Vagina (tissue), 2 donors: ENCODE data around the gene INSR. TPM values are rescaled to one million over a fixed set of nuclear protein-coding genes. Genes with fewer than 3 reads are reported as not detected.

ENCODE experiments used
- DNase-seq, 2 donors: peaks; one replicate each; pipeline ENCODE4 v3.0.0-alpha.2; 2017; ENCODE audit errors: extremely low spot score in 2 of 2
- H3K27ac ChIP-seq: fragments of 200-600 bp; sonication (generic); one replicate; pipeline ENCODE4 v1.5.1; 2019
- H3K27me3 ChIP-seq: fragments of 200-600 bp; sonication (generic); one replicate; pipeline ENCODE4 v1.5.1; 2019
- H3K36me3 ChIP-seq, 2 donors: fragments of 200-600 bp; sonication (generic); one replicate each; pipeline ENCODE4 v1.5.1; 2017 to 2019
- H3K4me1 ChIP-seq: fragments of 200-600 bp; sonication (generic); one replicate; pipeline ENCODE4 v1.5.1; 2019
- H3K4me3 ChIP-seq, 2 donors: fragments of 200-600 bp; sonication (generic); 1 replicate in 1 of 2; 2 replicates in 1 of 2; pipeline ENCODE4 v1.5.1; 2016 to 2019
- H3K9me3 ChIP-seq: fragments of 200-600 bp; sonication (generic); one replicate; pipeline ENCODE4 v1.5.1; 2019
- CTCF ChIP-seq, 3 experiments: fragments of 450-650 bp in 2 of 3; fragments of 200-600 bp in 1 of 3; sonication (generic) in 1 of 3; IDR thresholded peaks; one replicate each; pipeline ENCODE4 v1.5.1; 2017 to 2019; ENCODE audit warnings: antibody characterized with exemption in 3 of 3, mild to moderate bottlenecking in 2 of 3, moderate library complexity in 2 of 3
- POLR2A ChIP-seq, 2 donors: fragments of 450-650 bp; IDR thresholded peaks; one replicate each; pipeline ENCODE4 v1.6.1; 2017; ENCODE audit warnings: antibody characterized with exemption in 2 of 2, mild to moderate bottlenecking in 2 of 2, moderate library complexity in 2 of 2
- POLR2AphosphoS5 ChIP-seq, 2 donors: sonication (generic); formaldehyde crosslinking; IDR thresholded peaks; one replicate each; pipeline ENCODE4 v1.9.0; 2017; ENCODE audit warnings: antibody characterized with exemption in 2 of 2, mild to moderate bottlenecking in 2 of 2, low read depth in 1 of 2; ENCODE audit not compliant: insufficient read depth in 1 of 2
- intact Hi-C: fragments of 100-400 bp; cut with DNase I; formaldehyde crosslinking; loops from one replicate; pipeline ENCODE4 v1.15.1; 2023
- total RNA-seq: library from RNA; depleted of rRNA; stranded (reverse); fragments of >200 nt; gene quantifications from one replicate; pipeline ENCODE4 v1.2.3, GENCODE V29; 2016

Gene INSR
- total RNA-seq, 1 donor from 2014 or later, result 86.7 TPM

GRCh38 chr19:7247155-7247554, 47.1 kb downstream of the INSR start:
- H3K9me3 ChIP-seq, result no peaks in the 10 kb centered on the region
- no peak overlapping the region for H3K27ac ChIP-seq
- no peaks in the 10 kb centered on the region for H3K36me3 ChIP-seq
- DNase-seq, result no peak
- H3K4me3 ChIP-seq, result no peak overlapping the region
- intact Hi-C loops, result no loop called here
- TF ChIP-seq CTCF (IDR thresholded peaks at IDR 0.05) (no peak), POLR2A (IDR thresholded peaks at IDR 0.05) (no peak), POLR2AphosphoS5 (IDR thresholded peaks at IDR 0.05; ENCODE audit: insufficient read depth in 1 of 2, low read depth in 1 of 2) (no peak)
- H3K27me3 ChIP-seq, result no peaks in the 10 kb centered on the region
- peaks cover 19% of the 10 kb centered on the region for H3K4me1 ChIP-seq

GRCh38 chr19:7246601-7247000, 47.6 kb downstream of the INSR start:
- Histone ChIP-seq H3K4me3 (no peak overlapping the region), H3K27ac (no peak overlapping the region), H3K4me1 (peaks cover 25% of the 10 kb centered on the region), H3K36me3 (no peaks in the 10 kb centered on the region), H3K27me3 (no peaks in the 10 kb centered on the region), H3K9me3 (no peaks in the 10 kb centered on the region)
- TF ChIP-seq POLR2AphosphoS5 (IDR thresholded peaks at IDR 0.05; ENCODE audit: insufficient read depth in 1 of 2, low read depth in 1 of 2) (no peak), CTCF (IDR thresholded peaks at IDR 0.05) (no peak), POLR2A (IDR thresholded peaks at IDR 0.05) (no peak)
- intact Hi-C loops, result no loop called here
- DNase-seq, result no peak

GRCh38 chr19:7242601-7243258, 51.5 kb downstream of the INSR start:
- Histone ChIP-seq H3K4me3 (no peak overlapping the region), H3K27me3 (no peaks in the 10 kb centered on the region), H3K9me3 (no peaks in the 10 kb centered on the region), H3K4me1 (peaks cover 22% of the 10 kb centered on the region), H3K27ac (peak overlapping the region; percentile 84), H3K36me3 (no peaks in the 10 kb centered on the region)
- DNase-seq, result no peak
- TF ChIP-seq CTCF (IDR thresholded peaks at IDR 0.05) (no peak), POLR2AphosphoS5 (IDR thresholded peaks at IDR 0.05; ENCODE audit: insufficient read depth in 1 of 2, low read depth in 1 of 2) (peak in 1 of 2 donors; percentile 64)
- intact Hi-C loops, result no loop called here

- H3K4me3 ChIP-seq, result no peak overlapping the region
- TF ChIP-seq POLR2AphosphoS5 (IDR thresholded peaks at IDR 0.05; ENCODE audit: insufficient read depth in 1 of 2, low read depth in 1 of 2) (no peak), POLR2A (IDR thresholded peaks at IDR 0.05) (no peak), CTCF (IDR thresholded peaks at IDR 0.05) (no peak)
- no peak overlapping the region for H3K27ac ChIP-seq
- no peaks in the 10 kb centered on the region for H3K36me3 ChIP-seq
- peaks cover 22% of the 10 kb centered on the region for H3K4me1 ChIP-seq
- DNase-seq, result no peak
- no peaks in the 10 kb centered on the region for H3K9me3 ChIP-seq
- no peaks in the 10 kb centered on the region for H3K27me3 ChIP-seq
- intact Hi-C loops, result no loop called here
Measured at GRCh38 chr19:7238051-7238450, 56.2 kb downstream of the INSR start.

GRCh38 chr19:7236153-7236552, 58.1 kb downstream of the INSR start:
- intact Hi-C loops, result no loop called here
- H3K27ac ChIP-seq, result no peak overlapping the region

More at GRCh38 chr19:7236153-7236552, 58.1 kb downstream of the INSR start:
- peaks cover 6% of the 10 kb centered on the region for H3K4me1 ChIP-seq
- TF ChIP-seq POLR2A (IDR thresholded peaks at IDR 0.05) (no peak), POLR2AphosphoS5 (IDR thresholded peaks at IDR 0.05; ENCODE audit: insufficient read depth in 1 of 2, low read depth in 1 of 2) (no peak), CTCF (IDR thresholded peaks at IDR 0.05) (no peak)
- H3K36me3 ChIP-seq, result no peaks in the 10 kb centered on the region
- no peaks in the 10 kb centered on the region for H3K27me3 ChIP-seq
- H3K4me3 ChIP-seq, result no peak overlapping the region
- no peak for DNase-seq
- H3K9me3 ChIP-seq, result no peaks in the 10 kb centered on the region
